Fibroblast of lung (primary cell): Measurements from ENCODE around the gene CABLES2.

Experiments
- CTCF ChIP-seq, 2 donors: IDR thresholded peaks in 1 of 2; conservative IDR thresholded peaks in 1 of 2; 1 replicate in 1 of 2; 2 replicates in 1 of 2; pipeline ENCODE4 v1.5.1; 2011 to 2012; ENCODE audit warnings: low read length in 2 of 2, control low read depth in 1 of 2, inconsistent platforms in 1 of 2, low read depth in 1 of 2, mild to moderate bottlenecking in 1 of 2
- EZH2 ChIP-seq: IDR thresholded peaks from 2 replicates; pipeline ENCODE4 v1.5.1; 2012; ENCODE audit warnings: low read length, control low read depth, mild to moderate bottlenecking; ENCODE audit errors: missing control alignments

GRCh38 chr20:62344782-62345181 lies 62.3 kb downstream of the CABLES2 start:
- TF ChIP-seq CTCF (conservative IDR thresholded peaks at IDR 0.05 in 1 of 2, IDR thresholded peaks at IDR 0.05 in 1 of 2; ENCODE audit: low read depth in 1 of 2, low read length in 2 of 2) (no peak), EZH2 (no peak)
